Hepatocyte (in vitro differentiated cells): Measurements from ENCODE around the gene CCSER2. TPM values are rescaled to one million over a fixed set of nuclear protein-coding genes. Genes with fewer than 3 reads are reported as not detected.

Experiments used
- DNase-seq: peaks from one replicate; pipeline ENCODE4 v3.0.0-alpha.2; 2016; ENCODE audit warnings: low spot score
- H2AFZ ChIP-seq: fragments of 200-600 bp; sonication (generic); 2 replicates; pipeline ENCODE4 v1.6.0; 2016; ENCODE audit warnings: antibody characterized with exemption, mild to moderate bottlenecking
- H3K27ac ChIP-seq: fragments of 200-600 bp; sonication (generic); 2 replicates; pipeline ENCODE4 v1.5.1; 2016; ENCODE audit warnings: mild to moderate bottlenecking
- H3K27me3 ChIP-seq: fragments of 200-600 bp; sonication (generic); 2 replicates; pipeline ENCODE4 v1.6.1; 2016
- H3K36me3 ChIP-seq: fragments of 200-600 bp; sonication (generic); replicated peaks from 2 replicates; pipeline ENCODE4 v1.5.1; 2016; ENCODE audit warnings: low read depth; ENCODE audit not compliant: insufficient read depth
- H3K4me1 ChIP-seq: fragments of 200-600 bp; sonication (generic); 2 replicates; pipeline ENCODE4 v1.5.1; 2016; ENCODE audit warnings: mild to moderate bottlenecking, moderate library complexity; ENCODE audit not compliant: insufficient read depth
- H3K4me2 ChIP-seq: fragments of 200-600 bp; sonication (generic); 2 replicates; pipeline ENCODE4 v1.6.0; 2016
- H3K4me3 ChIP-seq: fragments of 200-600 bp; sonication (generic); 2 replicates; pipeline ENCODE4 v1.5.1; 2016; ENCODE audit warnings: mild to moderate bottlenecking
- H3K79me2 ChIP-seq: fragments of 200-600 bp; sonication (generic); 2 replicates; pipeline ENCODE4 v1.6.0; 2017; ENCODE audit warnings: mild to moderate bottlenecking
- H3K9me2 ChIP-seq: fragments of 200-600 bp; sonication (generic); replicated peaks from 2 replicates; pipeline ENCODE4 v1.6.0; 2017; ENCODE audit warnings: mild to moderate bottlenecking; ENCODE audit not compliant: insufficient read depth
- H3K9me3 ChIP-seq: fragments of 200-600 bp; sonication (generic); 2 replicates; pipeline ENCODE4 v1.5.1; 2016; ENCODE audit warnings: low read depth, mild to moderate bottlenecking
- H4K20me1 ChIP-seq: fragments of 200-600 bp; sonication (generic); 2 replicates; pipeline ENCODE4 v1.6.0; 2016; ENCODE audit warnings: mild to moderate bottlenecking; ENCODE audit not compliant: insufficient read depth, poor library complexity, severe bottlenecking
- CTCF ChIP-seq: fragments of 200-600 bp; sonication (generic); IDR thresholded peaks from 2 replicates; pipeline ENCODE4 v1.5.1; 2016; ENCODE audit warnings: antibody characterized with exemption, mild to moderate bottlenecking; ENCODE audit not compliant: poor library complexity
- EZH2 ChIP-seq: fragments of 200-600 bp; sonication (generic); IDR thresholded peaks from 2 replicates; pipeline ENCODE4 v1.6.1; 2016; ENCODE audit warnings: antibody characterized with exemption, mild to moderate bottlenecking, borderline replicate concordance
- EZH2phosphoT487 ChIP-seq: fragments of 200-600 bp; sonication (generic); IDR thresholded peaks from one replicate; pipeline ENCODE4 v1.6.1; 2018; ENCODE audit warnings: antibody characterized with exemption, mild to moderate bottlenecking, low read depth, moderate library complexity; ENCODE audit not compliant: unreplicated experiment, severe bottlenecking
- WGBS: methylation state at CpG from one replicate; pipeline ENCODE4 v1.1.6; 2016; ENCODE audit warnings: low lambda C conversion rate; ENCODE audit errors: missing lambda C conversion rate; 5-methylcytosine and 5-hydroxymethylcytosine counted together
- polyA plus RNA-seq: library from polyadenylated mRNA; unstranded; fragments of >200 nt; fragmentation: Nextera tagmentation; extraction: Ambion mirVana; gene quantifications from 2 replicates; pipeline ENCODE4 v1.2.1, GENCODE V29; 2016
- total RNA-seq: library from RNA; depleted of rRNA; stranded (reverse); fragments of >200 nt; gene quantifications from 2 replicates; pipeline ENCODE4 v1.2.3, GENCODE V29; 2014

The CCSER2 gene
- total and polyA plus RNA-seq, 2 experiments from 2014 or later = 36.5 to 39.7 TPM

GRCh38 chr10:84360637-84361365 is 32.4 kb downstream of the CCSER2 start:
- 52% methylated on average over 6 of the region's 6 CpGs for WGBS
- Histone ChIP-seq H3K27me3 (no peaks in the 10 kb centered on the region), H3K9me2 (no peaks in the 10 kb centered on the region), H3K4me1 (no peaks in the 10 kb centered on the region), H3K4me3 (no peak overlapping the region), H4K20me1 (peaks cover 50% of the 10 kb centered on the region), H3K9me3 (no peaks in the 10 kb centered on the region), H3K27ac (no peak overlapping the region), H2AFZ (no peak overlapping the region), H3K79me2 (peaks cover 77% of the 10 kb centered on the region), H3K4me2 (peak overlapping the region; percentile 67), H3K36me3 (no peaks in the 10 kb centered on the region)
- DNase-seq = no peak
- no peak for TF ChIP-seq CTCF
- no peak for TF ChIP-seq EZH2
- no peak for TF ChIP-seq EZH2phosphoT487

GRCh38 chr10:84365335-84365881 is 37.0 kb downstream of the CCSER2 start:
- H3K27ac ChIP-seq = no peak overlapping the region
- H4K20me1 ChIP-seq = peaks cover 39% of the 10 kb centered on the region
- no peak for DNase-seq
- H3K9me3 ChIP-seq = no peaks in the 10 kb centered on the region
- H3K36me3 ChIP-seq = no peaks in the 10 kb centered on the region
- H3K4me2 ChIP-seq = no peak overlapping the region
- no peak overlapping the region for H3K4me3 ChIP-seq
- no peaks in the 10 kb centered on the region for H3K27me3 ChIP-seq
- H3K9me2 ChIP-seq = no peaks in the 10 kb centered on the region
- no peak overlapping the region for H2AFZ ChIP-seq
- H3K79me2 ChIP-seq = peaks cover 83% of the 10 kb centered on the region
- H3K4me1 ChIP-seq = no peaks in the 10 kb centered on the region
- no peak for TF ChIP-seq CTCF
- no peak for TF ChIP-seq EZH2
- no peak for TF ChIP-seq EZH2phosphoT487
- WGBS = 72% methylated on average over 5 of the region's 5 CpGs

DNA sequence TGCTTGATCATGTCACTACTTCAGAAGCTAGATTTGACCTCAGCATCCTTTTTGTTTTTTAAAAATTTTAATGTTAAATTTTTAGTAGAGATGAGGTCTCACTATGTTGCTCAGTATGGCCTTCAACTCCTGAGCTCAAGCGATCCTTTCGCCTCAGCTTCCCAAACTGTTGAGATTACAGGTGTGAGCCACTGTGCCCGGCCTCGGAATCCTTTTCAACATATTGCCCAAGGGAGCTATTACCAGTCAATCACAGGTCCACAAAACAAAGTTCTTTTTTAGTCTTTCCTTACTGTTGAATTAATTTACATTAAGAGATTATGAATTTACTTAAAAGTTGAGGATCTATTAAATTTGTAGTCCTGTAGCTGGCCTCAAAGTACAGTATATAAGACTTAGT is 37.7 kb downstream of the CCSER2 start:
- TF ChIP-seq CTCF = no peak
- TF ChIP-seq EZH2 = no peak
- no peak for TF ChIP-seq EZH2phosphoT487
- Histone ChIP-seq H2AFZ (no peak overlapping the region), H4K20me1 (peaks cover 35% of the 10 kb centered on the region), H3K9me3 (no peaks in the 10 kb centered on the region), H3K36me3 (no peaks in the 10 kb centered on the region), H3K27ac (no peak overlapping the region), H3K4me3 (no peak overlapping the region), H3K79me2 (peaks cover 89% of the 10 kb centered on the region), H3K4me1 (no peaks in the 10 kb centered on the region), H3K9me2 (no peaks in the 10 kb centered on the region), H3K27me3 (no peaks in the 10 kb centered on the region), H3K4me2 (no peak overlapping the region)
- WGBS = 92% methylated on average over 4 of the region's 4 CpGs
- DNase-seq = no peak
